CD1c-positive myeloid dendritic cell (primary cell): Measurements from ENCODE around the gene NFIA.

Experiments used
- DNase-seq: peaks from one replicate; pipeline ENCODE4 v3.0.0-alpha.2; 2016; ENCODE audit errors: extremely low spot score

The NFIA gene

DNA sequence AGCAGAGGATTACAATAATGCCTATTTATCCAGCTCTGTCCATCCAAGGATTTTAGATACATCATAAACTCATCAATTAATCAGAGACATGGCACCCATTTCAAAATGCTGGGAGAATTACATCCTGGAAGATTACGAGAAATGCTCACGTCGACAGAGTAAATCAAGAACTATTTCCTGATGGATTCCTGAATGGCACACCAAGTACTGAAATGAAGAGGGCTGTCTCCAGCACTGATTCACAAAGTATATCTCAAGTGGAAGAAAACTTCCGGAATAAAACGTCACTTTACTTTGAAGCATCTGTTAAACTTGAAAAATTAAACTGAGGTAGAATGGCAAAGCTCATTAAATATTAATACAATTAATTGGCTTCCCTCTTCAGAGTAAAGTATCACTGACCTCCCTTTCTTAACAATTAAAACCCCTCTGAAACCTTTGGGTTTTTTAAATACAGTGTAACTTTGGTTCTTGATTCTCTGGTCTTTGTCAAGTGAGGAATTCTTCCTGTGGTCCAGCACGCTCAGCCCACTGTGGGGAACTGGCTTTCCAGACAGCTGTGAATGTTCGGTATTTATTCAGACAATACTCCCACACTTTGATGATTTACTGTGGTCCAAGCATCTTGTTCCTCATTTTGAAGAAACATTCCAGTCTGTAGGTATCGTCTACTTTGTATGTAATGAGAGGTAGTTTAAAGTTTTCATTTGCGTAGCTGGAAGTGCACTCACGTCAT is 288.0 kb downstream of the NFIA start:
- no peak for DNase-seq

DNA sequence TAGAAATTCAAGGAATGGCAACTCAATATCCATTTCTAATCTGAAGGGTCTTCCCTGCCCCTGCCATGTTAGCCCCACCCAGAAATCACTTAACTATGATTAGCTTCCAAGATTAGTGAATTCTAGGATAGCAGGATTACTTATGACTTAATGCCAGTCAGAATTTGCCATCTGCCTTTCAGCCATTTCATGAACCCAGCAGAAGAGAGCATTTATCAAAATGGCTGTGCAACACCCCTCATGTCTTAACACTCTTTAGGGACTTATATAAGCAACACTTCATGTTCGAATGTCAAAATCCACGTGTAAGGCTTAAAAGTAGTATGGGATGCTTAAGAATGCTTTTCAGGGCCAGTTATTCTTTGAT is 288.5 kb downstream of the NFIA start:
- no peak for DNase-seq

DNA sequence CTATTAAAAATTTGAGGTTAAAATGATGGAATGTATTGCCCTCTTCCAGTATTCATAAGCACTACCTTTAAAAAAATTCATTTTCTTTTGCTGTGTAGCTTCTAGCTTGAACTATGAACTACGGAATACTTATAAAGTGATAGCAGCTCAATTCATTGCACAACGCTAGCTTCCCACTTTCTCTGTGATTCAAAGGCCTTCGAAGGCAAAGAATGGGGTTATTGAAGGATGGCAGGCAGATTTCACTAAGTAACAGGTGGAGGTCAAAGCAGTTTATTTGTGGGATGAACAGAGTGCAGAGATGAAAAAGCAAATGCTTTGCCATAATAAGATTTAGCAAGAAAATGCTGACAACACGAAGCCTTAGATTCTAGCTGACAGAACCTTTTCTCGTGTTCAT is 290.6 kb downstream of the NFIA start:
- DNase-seq = no peak

DNA sequence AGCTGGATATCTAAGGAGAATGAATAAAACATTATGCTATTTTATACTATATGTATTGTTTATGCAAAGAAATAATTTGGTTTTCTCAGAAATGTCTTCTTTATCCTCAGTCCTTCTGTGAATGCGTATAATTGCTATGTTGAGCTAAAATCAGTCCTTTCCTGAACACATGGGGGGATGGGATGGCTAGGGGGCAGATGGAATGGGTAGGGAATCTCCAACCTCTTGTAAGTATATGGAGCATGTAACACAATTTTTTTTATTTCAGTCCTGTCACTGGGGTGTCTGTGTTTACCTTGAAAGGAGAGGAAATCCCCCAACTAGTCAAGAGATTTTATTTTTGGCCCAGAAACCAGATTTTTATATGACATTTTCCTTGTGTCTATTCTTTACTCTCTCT is 291.8 kb downstream of the NFIA start:
- DNase-seq = no peak

DNA sequence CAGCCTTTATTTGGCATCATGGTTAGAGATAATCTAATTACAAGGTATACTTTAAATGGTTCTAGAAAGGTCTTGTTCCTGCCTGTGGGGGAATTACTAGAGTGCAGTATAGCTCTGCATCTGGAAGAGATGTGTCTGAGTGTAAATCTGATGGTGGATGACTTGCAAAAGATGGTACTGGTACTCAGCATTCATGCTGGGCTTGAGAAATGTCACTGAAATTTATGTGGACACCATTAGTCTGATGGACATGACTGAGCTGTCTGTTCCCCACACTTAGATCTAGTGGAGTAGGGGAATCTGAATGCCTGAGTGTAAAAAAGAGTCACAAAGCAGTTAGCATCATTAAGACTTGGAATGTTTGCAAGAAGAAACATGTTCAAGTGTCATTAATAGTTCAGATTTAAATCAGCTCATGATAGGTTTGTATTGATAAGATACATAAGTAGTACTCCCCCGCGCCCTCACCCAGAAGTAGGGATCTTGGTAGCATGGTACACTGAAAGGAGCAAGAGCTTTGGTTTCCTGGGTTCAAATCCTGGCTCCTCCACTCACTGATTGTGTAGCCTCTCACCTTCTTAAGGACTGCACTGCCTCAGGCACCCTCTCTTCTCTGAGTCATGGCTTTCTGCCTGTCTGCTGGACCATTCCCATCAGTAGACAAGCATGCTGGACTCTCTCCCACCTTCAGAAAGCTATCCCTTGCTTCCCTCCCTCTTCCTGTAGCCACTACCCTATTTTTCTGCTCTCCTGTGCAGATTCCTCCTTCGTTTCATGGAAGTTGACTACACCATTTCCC is 292.9 kb downstream of the NFIA start:
- DNase-seq = no peak

DNA sequence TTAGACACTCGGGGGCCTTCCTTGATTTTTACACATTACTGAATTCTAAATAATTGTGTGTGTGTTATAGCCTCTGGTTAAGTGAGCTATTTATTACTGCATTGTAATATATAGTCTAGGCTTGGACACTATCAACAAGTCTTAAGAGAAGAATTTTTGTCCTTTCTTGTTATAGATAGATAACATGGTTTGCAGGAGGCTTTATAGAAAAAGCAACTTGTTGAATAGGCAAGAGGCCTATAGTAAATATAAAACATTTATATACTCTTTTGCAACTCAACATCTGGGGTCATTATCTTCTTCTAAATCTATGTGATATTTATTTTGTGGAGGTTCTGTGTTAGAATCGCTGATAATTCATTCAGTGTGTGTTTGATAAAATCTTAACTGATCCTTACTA is 293.8 kb downstream of the NFIA start:
- DNase-seq = no peak

DNA sequence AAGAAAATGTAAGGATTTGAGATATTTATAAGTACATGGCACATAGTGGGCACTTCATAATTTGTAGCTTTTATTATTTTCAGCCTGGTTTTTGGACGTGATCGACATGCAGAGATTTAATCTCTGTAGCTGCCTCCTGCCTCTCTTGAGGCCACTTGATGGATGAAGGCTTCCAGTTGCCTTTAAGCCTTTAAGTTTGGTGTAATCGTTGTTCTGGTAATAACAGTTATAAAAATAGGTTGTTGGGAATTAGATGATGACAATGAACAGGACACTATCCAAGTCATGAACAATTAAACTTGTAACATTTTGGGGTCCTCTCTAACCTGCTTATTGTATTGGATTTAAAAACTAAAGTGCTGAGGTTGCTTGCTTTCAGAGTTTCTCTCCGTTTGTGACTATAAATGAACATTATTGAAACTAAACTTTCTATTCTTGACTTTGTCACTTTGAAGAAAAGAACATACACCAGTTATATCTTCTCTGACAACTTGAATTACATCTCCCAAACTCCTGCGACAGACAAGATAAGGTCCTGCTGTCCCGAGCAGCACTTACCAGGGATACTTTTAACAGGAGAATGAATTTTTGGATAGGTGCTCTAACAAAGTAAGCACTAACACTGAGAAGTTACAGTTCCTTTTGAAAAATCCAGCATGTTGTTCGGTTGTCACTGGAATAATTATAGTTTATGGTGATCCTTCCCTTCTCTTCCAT is 295.0 kb downstream of the NFIA start:
- DNase-seq = no peak

DNA sequence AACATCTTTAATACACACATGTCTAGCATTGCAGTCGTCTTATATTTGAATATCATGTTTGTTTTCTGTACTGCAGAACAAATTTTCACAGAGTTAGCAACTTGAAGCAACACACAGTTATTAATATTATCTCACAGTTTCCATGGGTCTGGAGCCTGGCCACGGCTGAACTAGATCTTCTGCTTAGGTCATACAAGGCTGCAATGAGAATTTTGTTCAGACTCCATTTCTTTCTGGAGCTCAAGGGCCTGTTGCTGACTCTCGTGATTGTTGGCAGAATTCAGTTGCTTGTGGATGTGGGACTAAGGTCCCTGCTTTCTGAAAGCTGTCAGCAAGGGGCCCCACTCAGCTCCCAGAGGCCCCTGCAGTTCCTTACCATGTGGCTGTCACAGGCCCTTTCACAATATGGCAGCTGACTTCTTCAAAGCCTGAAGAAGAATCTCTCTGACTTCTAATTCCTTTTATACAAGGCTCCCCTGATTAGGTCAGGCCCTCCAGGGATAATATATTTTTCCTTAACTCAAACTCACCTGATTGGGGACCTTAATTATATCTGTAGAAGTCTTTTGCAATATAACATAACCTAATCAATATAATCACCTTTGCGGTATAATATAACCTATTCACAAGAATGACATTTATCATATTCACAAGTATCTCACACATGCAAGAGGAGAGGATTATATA is 296.3 kb downstream of the NFIA start:
- no peak for DNase-seq

DNA sequence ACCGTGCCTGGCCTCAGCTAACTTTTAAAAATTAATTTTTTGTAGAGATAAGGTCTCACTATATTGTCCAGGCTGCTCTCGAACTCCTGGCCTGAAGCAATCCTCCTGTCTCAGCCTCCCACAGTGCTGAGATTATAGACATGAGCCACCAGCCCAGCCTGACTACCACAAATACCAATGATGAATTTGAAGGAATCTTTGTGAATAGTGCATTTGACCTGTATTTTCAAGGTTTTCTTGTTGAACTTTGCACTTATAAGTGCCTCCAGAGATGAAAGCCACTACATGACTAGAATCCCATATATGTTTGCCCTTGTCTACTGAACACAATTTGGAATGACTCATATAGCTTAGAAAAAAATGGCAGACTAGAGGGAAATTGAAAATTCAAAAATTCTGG is 297.3 kb downstream of the NFIA start:
- no peak for DNase-seq

DNA sequence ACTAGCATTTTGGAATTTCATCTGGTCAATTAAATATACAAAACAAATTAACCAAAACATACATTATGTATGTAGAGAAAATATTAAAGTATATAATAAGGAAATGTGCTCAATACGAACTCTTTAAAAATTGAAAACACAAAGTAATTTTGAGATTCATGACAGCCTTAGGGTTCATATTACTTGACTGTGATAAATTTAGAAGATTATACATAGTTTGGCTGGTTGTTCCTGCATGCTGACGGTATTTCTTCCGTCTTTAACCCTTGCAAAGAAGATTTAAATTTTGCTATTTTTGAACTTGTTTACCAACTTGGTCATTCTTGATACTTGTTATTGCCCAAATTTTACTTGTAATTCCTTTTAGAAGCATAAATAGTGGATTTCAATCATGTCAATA is 298.2 kb downstream of the NFIA start:
- no peak for DNase-seq

DNA sequence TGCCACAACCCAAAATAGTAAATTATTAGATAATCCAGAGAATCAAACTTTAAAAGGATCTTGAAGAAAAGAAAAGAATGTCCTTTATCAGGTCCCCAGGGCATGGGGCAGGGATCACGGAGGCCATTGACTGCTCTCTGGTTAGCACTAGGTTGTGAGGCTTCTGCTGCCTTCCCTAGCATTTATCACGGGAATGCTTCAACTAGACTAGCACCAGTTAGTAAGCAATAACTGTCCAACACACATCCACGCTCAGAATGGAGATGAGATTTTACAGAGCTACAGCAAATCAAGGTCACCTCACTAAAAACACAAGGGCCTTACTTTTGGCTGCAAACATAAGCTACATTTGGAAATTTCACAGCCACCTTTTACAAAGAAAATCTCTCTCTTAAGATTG is 304.0 kb downstream of the NFIA start:
- DNase-seq = no peak

DNA sequence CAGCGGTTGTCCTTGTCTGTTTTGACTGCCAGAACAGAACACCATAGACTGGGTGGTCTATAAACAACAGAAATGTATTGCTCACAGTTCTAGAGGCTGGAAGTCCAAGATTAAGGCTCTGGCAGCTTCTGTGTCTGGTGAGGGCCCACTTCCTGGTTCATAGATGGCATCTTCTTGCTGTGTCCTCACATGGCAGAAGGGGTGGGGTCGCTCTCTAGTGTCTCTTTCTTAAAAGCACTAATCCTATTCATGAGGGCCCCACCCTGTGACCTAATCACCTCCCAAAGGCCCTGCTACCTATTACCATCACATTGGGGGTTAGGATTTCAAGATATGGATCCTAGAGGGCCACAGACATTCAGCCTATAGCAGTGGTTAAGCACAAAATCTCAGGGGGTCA is 304.4 kb downstream of the NFIA start:
- no peak for DNase-seq

DNA sequence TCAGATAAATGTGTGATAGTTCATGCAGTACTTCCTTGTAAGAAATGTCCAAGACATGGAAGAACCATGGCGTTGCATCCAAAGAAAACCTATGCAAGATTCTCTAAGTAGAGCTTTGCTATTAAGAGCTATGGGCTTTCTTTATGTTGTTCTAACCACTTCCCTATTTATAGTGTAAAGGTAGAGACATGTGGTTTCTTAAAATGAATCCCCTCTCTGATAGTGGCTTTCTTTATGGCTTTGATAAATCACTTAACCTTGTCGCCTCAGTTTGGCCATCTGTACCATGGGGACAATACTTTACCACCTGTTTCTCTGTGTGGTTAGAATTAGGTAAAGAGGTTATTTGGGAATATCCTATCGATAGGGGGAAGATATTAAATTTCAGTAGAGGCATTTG is 305.5 kb downstream of the NFIA start:
- DNase-seq = no peak

DNA sequence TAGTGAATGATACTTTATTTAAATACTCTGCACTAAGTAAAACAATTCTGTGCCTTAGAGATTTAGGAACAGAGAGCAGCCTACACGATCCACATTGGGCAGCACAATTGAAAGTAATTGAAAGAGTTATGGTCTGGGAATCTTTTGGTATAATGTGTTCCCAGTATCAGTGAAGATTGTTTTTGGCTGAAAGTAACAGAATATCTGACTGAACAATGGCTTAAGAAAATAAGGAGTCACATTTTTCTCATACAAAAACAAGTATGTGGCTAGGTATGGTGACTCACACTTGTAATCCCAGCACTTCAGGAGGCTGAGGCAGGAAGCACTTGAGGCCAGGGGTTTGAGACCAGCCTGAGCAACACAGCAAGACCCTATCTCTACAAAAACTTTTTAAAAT is 306.2 kb downstream of the NFIA start:
- DNase-seq = no peak

DNA sequence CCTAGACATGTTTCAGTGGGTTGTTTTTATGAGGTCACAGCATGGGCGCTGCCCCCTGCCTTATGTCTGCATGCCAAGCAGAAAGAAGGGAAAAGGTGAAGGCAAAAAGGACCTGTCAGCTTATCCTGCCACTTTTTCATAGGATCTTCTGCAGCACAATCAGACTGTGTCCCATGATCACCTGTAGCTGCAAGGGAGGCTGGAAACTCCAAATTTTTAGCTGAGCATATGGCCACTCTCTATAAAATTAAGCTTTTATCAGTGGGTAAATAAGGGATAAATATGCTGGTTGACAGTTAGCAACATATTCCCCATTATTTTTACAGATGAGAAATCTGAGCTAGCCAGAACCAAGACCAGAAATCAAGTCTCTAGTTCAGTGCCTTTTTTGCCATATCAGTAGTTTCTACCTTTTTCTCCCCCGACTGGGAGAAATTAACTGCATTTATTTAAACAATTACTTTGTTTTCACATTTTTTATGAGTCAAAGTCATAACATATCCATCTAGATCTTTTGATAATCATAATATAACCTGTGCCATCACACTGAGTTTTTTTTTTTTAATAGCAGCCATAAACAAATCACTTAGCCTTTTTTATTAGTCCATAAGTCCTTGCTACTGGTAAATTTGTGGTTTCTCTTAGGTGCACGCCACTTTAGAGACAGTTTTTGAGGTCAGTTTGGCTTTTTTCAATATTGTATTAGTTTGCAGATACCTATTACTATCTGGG is 307.0 kb downstream of the NFIA start:
- DNase-seq = no peak

DNA sequence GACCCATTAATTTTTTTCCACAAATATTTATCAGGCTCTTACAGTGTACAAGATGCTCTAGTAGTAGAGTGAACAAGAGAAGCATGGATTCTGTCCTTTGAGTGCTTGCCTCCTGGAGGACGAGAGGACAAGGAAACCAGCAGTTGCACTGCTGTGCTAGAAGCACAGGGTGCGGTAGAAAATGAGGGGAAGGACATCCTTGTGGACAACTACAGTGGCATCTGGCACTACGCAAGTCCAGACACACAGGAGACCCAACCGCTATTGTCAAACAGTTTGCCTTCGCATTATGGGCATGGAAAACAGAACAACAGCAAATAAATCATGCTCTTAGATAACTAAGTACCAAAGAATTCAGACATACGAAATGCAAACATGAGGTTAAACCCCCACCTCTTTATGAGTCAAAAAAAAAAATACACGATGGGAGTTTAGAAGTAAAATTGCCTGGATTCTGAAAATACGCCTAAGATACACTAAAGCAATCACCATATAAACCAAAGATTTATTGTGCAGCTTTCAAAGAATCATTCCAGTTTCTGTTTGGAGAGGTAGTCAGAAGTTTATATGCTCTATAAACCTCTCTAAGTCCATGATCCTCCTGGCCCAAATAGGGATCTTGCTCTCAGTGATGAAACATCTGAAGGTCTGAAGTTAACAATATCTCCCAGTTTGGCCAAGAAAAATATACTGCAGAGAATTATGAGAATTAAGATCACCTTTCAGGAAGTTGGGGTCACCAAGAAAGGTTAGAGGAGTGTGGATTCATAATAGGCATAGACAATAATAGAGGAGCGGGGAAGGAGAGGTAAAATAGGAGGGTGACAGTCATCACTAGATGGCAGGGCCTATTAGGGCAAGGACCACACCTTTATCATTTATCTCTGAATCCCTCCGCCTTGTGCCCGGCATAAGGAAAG is 307.8 kb downstream of the NFIA start:
- DNase-seq = no peak

DNA sequence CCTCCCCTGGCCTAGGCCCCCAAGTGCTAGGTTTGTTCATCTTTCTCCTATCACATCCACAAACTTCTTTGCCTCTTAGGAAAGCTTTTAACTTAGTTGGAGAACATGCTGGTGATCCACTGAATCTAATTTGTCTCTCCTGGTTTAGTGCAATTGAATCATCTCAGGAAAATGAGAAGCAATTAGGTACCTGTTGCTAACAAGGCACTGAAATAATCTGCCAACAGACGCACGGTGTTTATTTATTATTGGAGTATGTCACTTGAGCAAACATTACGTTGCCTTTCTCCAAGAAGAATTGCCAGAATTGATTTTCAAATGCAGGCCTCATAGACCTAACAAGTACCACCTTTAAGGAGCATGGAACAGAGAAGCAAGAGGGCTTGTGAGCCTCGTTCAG is 309.4 kb downstream of the NFIA start:
- DNase-seq = no peak

DNA sequence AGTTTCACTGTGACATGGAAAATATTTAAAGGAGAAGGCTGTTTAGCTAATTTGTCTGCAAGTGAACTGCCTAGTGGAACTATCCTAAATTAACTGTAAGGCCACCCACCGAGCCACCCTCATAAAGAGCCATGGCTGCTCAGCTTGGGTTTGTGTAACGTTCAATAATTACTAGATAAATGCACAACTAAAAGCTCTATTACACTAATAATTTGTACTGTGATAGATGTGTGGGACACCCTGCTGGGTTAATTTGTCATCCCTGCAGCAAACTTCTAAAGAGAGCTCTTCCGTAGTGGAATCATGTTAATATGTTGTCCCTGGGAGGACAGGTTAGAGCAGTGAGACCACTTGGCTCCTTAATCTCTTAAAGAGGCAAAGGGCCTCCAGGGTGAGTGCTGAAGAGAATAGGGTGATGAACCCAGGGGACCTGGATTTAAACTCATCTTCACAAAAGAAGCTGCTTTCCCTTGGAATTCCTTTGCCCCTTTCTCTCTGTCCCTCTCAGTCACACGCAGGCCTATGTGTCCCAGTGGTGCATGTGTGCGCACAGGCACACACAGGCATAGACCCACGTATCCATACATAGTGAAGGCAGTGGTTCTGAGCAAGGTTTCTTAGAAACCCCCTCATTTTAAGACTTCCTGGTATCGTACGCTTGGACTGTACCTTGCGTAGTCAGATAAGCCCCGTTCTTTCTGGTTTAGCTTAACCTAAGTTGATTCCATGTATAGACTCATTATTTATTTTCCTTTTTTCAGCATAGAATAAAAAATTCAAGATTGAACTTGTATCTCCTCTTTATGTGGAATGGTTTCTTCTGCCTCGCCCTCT is 310.3 kb downstream of the NFIA start:
- no peak for DNase-seq

DNA sequence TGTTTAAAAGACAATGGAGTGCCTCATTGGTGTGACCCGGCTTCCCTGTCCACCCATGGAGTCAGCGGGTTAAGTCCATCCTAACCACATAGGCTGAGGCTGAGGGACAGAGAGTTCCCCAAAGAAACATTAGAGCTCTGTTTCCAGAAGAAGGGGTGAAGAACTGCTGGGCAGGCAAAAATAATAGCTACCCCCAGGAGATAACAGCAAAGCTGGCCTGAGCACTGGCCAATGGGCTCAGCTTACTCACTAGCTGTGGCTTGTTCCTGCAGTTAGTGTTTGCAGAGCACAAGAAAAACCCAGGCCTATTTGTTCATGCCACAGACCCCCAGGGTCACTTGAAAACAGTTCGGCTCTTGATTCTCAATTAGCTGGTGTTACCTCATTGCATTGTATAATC is 311.2 kb downstream of the NFIA start:
- no peak for DNase-seq
